Measurements from ENCODE around the gene SPAG9.
A peak's percentile ranks its signal among the peaks of the same experiment; 100 is the strongest.

Gene SPAG9

GRCh38 chr17:50931144-50931908 lies 189.3 kb downstream of the SPAG9 start:
- peak; percentile 90 for DNase-seq

GRCh38 chr17:50928646-50929045 lies 192.0 kb downstream of the SPAG9 start:
- no peak for DNase-seq

GRCh38 chr17:50927287-50927686 lies 193.4 kb downstream of the SPAG9 start:
- DNase-seq = no peak

- DNase-seq = no peak
Observed at GRCh38 chr17:50926523-50926922, 194.1 kb downstream of the SPAG9 start.

GRCh38 chr17:50925296-50925891 lies 195.3 kb downstream of the SPAG9 start:
- DNase-seq = no peak

GRCh38 chr17:50924800-50925199 lies 195.9 kb downstream of the SPAG9 start:
- DNase-seq = no peak

GRCh38 chr17:50924300-50924699 lies 196.4 kb downstream of the SPAG9 start:
- no peak for DNase-seq

GRCh38 chr17:50923611-50924010 lies 197.1 kb downstream of the SPAG9 start:
- DNase-seq = peak; percentile 20

GRCh38 chr17:50922721-50923405 lies 197.8 kb downstream of the SPAG9 start:
- no peak for DNase-seq

- DNase-seq = no peak
Observed at GRCh38 chr17:50922107-50922506, 198.6 kb downstream of the SPAG9 start.

- no peak for DNase-seq
Observed at GRCh38 chr17:50920891-50921586, 199.6 kb downstream of the SPAG9 start.

GRCh38 chr17:50920041-50920410 lies 200.6 kb downstream of the SPAG9 start:
- peak; percentile 80 for DNase-seq

- DNase-seq = peak; percentile 99
Observed at GRCh38 chr17:50919321-50920040, 201.2 kb downstream of the SPAG9 start.

GRCh38 chr17:50918933-50919296 lies 201.8 kb downstream of the SPAG9 start:
- DNase-seq = no peak

GRCh38 chr17:50918071-50918932 lies 202.4 kb downstream of the SPAG9 start:
- DNase-seq = no peak

GRCh38 chr17:50917418-50917743 lies 203.3 kb downstream of the SPAG9 start:
- no peak for DNase-seq

- DNase-seq = no peak
Observed at GRCh38 chr17:50916708-50917417, 203.8 kb downstream of the SPAG9 start.

- no peak for DNase-seq
Observed at GRCh38 chr17:50916026-50916707, 204.5 kb downstream of the SPAG9 start.

GRCh38 chr17:50914505-50915063 lies 206.1 kb downstream of the SPAG9 start:
- no peak for DNase-seq

GRCh38 chr17:50913120-50913519 lies 207.5 kb downstream of the SPAG9 start:
- DNase-seq = no peak

Measured in NCI-H146 (cell line).